SK-N-MC (cell line): ENCODE measurements around the gene ELAC2.

Source experiments
- FOXP2 ChIP-seq: optimal IDR thresholded peaks from 2 replicates; pipeline ENCODE3; 2011; ENCODE audit warnings: mild to moderate bottlenecking, moderate library complexity; ENCODE audit not compliant: insufficient read depth; ENCODE audit errors: extremely low read length, control extremely low read depth
- POLR2AphosphoS5 ChIP-seq: IDR thresholded peaks from 2 replicates; pipeline ENCODE4 v1.6.1; 2012; ENCODE audit warnings: mild to moderate bottlenecking, low read depth, low read length, borderline replicate concordance

DNA sequence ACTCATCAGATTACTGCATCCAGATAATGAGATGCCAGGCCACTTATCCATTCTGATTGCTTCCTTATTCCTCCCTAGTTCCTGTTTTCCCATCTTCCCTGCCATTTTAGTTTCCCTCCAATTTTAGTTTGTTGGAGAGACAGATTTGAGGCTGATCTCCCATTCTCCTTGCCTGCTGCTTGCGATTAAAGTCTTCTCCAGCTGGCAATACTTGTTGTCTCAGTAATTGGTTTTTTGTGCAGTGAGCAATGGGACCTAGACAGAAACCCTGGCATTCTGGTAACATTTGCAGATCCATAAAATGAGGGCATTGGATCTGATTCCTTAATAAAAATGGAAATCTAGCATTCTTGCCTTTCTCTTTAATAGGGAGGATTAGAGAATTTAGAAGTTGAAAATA is 17.6 kb upstream of the ELAC2 start:
- TF ChIP-seq POLR2AphosphoS5 (no peak), FOXP2 (no peak)
